Esophagus muscularis mucosa (tissue), 3 donors: Measurements from ENCODE around the gene UNC5A.

Experiments
- POLR2A ChIP-seq: fragments of 450-650 bp; IDR thresholded peaks from one replicate; pipeline ENCODE4 v1.6.1; 2017; ENCODE audit warnings: antibody characterized with exemption, moderate library complexity, mild to moderate bottlenecking, low read depth
- POLR2AphosphoS5 ChIP-seq, 2 donors: sonication (generic); formaldehyde crosslinking; IDR thresholded peaks; one replicate each; pipeline ENCODE4 v1.6.1; 2017; ENCODE audit warnings: antibody characterized with exemption in 2 of 2
- TF ChIP-seq, protein P1 (sequence below), 3 experiments: fragments of 200-600 bp in 2 of 3; fragments of 450-650 bp in 1 of 3; sonication (generic) in 2 of 3; IDR thresholded peaks; one replicate each; pipeline ENCODE4 v1.5.1; 2017 to 2019; ENCODE audit warnings: antibody characterized with exemption in 3 of 3, mild to moderate bottlenecking in 2 of 3, moderate library complexity in 1 of 3

GRCh38 chr5:176787676-176788075, 22.7 kb upstream of the UNC5A start:
- TF ChIP-seq, protein P1, sequence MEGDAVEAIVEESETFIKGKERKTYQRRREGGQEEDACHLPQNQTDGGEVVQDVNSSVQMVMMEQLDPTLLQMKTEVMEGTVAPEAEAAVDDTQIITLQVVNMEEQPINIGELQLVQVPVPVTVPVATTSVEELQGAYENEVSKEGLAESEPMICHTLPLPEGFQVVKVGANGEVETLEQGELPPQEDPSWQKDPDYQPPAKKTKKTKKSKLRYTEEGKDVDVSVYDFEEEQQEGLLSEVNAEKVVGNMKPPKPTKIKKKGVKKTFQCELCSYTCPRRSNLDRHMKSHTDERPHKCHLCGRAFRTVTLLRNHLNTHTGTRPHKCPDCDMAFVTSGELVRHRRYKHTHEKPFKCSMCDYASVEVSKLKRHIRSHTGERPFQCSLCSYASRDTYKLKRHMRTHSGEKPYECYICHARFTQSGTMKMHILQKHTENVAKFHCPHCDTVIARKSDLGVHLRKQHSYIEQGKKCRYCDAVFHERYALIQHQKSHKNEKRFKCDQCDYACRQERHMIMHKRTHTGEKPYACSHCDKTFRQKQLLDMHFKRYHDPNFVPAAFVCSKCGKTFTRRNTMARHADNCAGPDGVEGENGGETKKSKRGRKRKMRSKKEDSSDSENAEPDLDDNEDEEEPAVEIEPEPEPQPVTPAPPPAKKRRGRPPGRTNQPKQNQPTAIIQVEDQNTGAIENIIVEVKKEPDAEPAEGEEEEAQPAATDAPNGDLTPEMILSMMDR (IDR thresholded peaks at IDR 0.05) = no peak
- TF ChIP-seq POLR2AphosphoS5 (IDR thresholded peaks at IDR 0.05) = no peak
- TF ChIP-seq POLR2A = no peak
